Keratinocyte (primary cell): ENCODE results near the gene CPNE7. TPM values are rescaled to one million over a fixed set of nuclear protein-coding genes. Genes with fewer than 3 reads are reported as not detected.

Source experiments
- DNase-seq: peaks from one replicate; pipeline ENCODE4 v3.0.0-alpha.2; 2011; ENCODE audit warnings: low read depth, missing footprints, low spot score
- FAIRE-seq: peaks from 2 replicates; lab custom pipeline; 2011; peaks lifted over from hg19 to GRCh38; lab: Jason Lieb, UNC
- H2AFZ ChIP-seq: 2 replicates; pipeline ENCODE4 v1.6.0; 2012; ENCODE audit warnings: low read length, control low read depth, inconsistent platforms; ENCODE audit not compliant: control insufficient read depth
- H3K27ac ChIP-seq: 2 replicates; pipeline ENCODE4 v1.5.1; 2011; ENCODE audit warnings: low read length; ENCODE audit not compliant: control insufficient read depth, insufficient read depth
- H3K27me3 ChIP-seq: 3 replicates; pipeline ENCODE4 v1.6.0; 2011; ENCODE audit warnings: low read length; ENCODE audit not compliant: control insufficient read depth, insufficient read depth; ENCODE audit errors: extremely low read depth
- H3K36me3 ChIP-seq, 2 experiments: 2 replicates in 1 of 2; 3 replicates in 1 of 2; pipeline ENCODE4 v1.5.1; 2011; ENCODE audit warnings: low read length in 2 of 2, mild to moderate bottlenecking in 1 of 2; ENCODE audit not compliant: control insufficient read depth in 2 of 2, insufficient read depth in 2 of 2; ENCODE audit errors: extremely low read depth in 1 of 2
- H3K4me1 ChIP-seq: 3 replicates; pipeline ENCODE4 v1.5.1; 2011; ENCODE audit warnings: low read length; ENCODE audit not compliant: control insufficient read depth, insufficient read depth; ENCODE audit errors: extremely low read depth
- H3K4me2 ChIP-seq: 3 replicates; pipeline ENCODE4 v1.6.0; 2011; ENCODE audit warnings: low read depth, low read length; ENCODE audit not compliant: control insufficient read depth, insufficient read depth; ENCODE audit errors: extremely low read depth
- H3K4me3 ChIP-seq, 3 experiments: fragments of 200-600 bp in 1 of 3; sonication (generic) in 1 of 3; 2 replicates in 2 of 3; 3 replicates in 1 of 3; pipeline ENCODE4 v1.5.1; 2011 to 2016; ENCODE audit warnings: low read length in 3 of 3, mild to moderate bottlenecking in 3 of 3, control low read depth in 2 of 3, inconsistent platforms in 1 of 3, low read depth in 1 of 3, mixed read lengths in 1 of 3, mixed run types in 1 of 3, moderate library complexity in 1 of 3; ENCODE audit not compliant: control insufficient read depth in 2 of 3, insufficient read depth in 2 of 3; ENCODE audit errors: extremely low read depth in 1 of 3
- H3K79me2 ChIP-seq: 2 replicates; pipeline ENCODE4 v1.6.0; 2012; ENCODE audit warnings: low read length; ENCODE audit not compliant: control insufficient read depth, insufficient read depth
- H3K9ac ChIP-seq: 3 replicates; pipeline ENCODE4 v1.6.0; 2011; ENCODE audit warnings: low read length; ENCODE audit not compliant: control insufficient read depth, insufficient read depth; ENCODE audit errors: extremely low read depth
- H3K9me1 ChIP-seq: 3 replicates; pipeline ENCODE4 v1.6.0; 2011; ENCODE audit warnings: low read length; ENCODE audit not compliant: control insufficient read depth, insufficient read depth; ENCODE audit errors: extremely low read depth
- H3K9me3 ChIP-seq: 2 replicates; pipeline ENCODE4 v1.5.1; 2012; ENCODE audit warnings: low read depth, low read length; ENCODE audit not compliant: control insufficient read depth
- H4K20me1 ChIP-seq: 3 replicates; pipeline ENCODE4 v1.6.0; 2011; ENCODE audit warnings: low read length; ENCODE audit not compliant: control insufficient read depth, insufficient read depth; ENCODE audit errors: extremely low read depth
- EZH2 ChIP-seq: IDR thresholded peaks from one replicate; pipeline ENCODE4 v1.6.1; 2012; ENCODE audit warnings: inconsistent platforms, mild to moderate bottlenecking, low read length, moderate library complexity
- dilution Hi-C: fragments of 300-500 bp; cut with MboI; formaldehyde crosslinking; loops from one replicate; pipeline ENCODE4 v1.7.0; 2020; ENCODE audit warnings: low sequenced_read_pairs; ENCODE audit not compliant: extremely low pct_ligation_motif_present
- polyA plus RNA-seq, 5 experiments: library from polyadenylated mRNA; depleted of rRNA in 3 of 5; stranded (reverse) in 3 of 5; stranded (forward) in 1 of 5; unstranded in 1 of 5; fragments of >200 nt; gene quantifications; 1 replicate in 1 of 5; 2 replicates in 3 of 5; 3 replicates in 1 of 5; pipeline versions ENCODE4 v1.2.1 to v1.2.3, GENCODE V29; 2011 to 2012; ENCODE audit warnings: missing spikeins in 2 of 5, low read depth in 1 of 5, low replicate concordance in 1 of 5
- TF ChIP-seq, protein P1 (sequence below), 3 experiments: IDR thresholded peaks in 1 of 3; conservative IDR thresholded peaks in 1 of 3; optimal IDR thresholded peaks in 1 of 3; 2 replicates in 2 of 3; 3 replicates in 1 of 3; pipeline versions ENCODE3 to v1.5.1; 2011; ENCODE audit warnings: low read length in 3 of 3, mild to moderate bottlenecking in 3 of 3, moderate library complexity in 2 of 3, control low read depth in 1 of 3, inconsistent platforms in 1 of 3; ENCODE audit not compliant: insufficient read depth in 2 of 3; ENCODE audit errors: extremely low read depth in 1 of 3

Gene CPNE7
- polyA plus RNA-seq, 1 donor (not counting 4 experiments of a cell fraction or from before 2014, with no cell fraction given) = 9.1 TPM

DNA sequence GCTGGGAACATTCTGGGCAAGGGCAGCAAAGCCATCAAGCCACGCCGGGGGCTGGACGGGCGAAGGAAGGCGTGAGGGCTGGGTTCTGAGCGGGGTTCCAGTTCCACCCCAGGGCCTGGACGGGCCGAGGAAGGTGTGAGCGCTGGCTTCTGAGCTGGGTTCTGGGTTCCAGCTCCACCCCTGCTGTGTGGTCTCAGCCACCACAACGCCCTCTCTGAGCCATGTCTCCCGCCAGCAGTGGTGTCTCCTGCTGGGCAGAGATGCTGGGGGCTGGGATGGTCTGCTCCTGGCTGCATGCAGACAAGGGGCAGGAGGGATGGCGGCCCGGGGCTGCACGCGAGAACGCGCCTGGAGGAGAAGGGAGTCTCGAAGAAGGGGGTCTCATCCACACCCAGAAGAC is 3.9 kb upstream of the CPNE7 start:
- Histone ChIP-seq H3K9me3 (no peaks in the 10 kb centered on the region), H2AFZ (no peak overlapping the region), H3K4me2 (no peak overlapping the region), H3K4me1 (peaks cover 5% of the 10 kb centered on the region), H3K27ac (no peak overlapping the region), H3K27me3 (peaks cover 26% of the 10 kb centered on the region), H4K20me1 (no peaks in the 10 kb centered on the region), H3K9me1 (no peaks in the 10 kb centered on the region), H3K36me3 (no peaks in the 10 kb centered on the region), H3K9ac (no peak overlapping the region), H3K79me2 (no peaks in the 10 kb centered on the region), H3K4me3 (no peak overlapping the region)
- FAIRE-seq (no peak), DNase-seq (no peak)
- dilution Hi-C loops = no loop called here
- TF ChIP-seq, protein P1, sequence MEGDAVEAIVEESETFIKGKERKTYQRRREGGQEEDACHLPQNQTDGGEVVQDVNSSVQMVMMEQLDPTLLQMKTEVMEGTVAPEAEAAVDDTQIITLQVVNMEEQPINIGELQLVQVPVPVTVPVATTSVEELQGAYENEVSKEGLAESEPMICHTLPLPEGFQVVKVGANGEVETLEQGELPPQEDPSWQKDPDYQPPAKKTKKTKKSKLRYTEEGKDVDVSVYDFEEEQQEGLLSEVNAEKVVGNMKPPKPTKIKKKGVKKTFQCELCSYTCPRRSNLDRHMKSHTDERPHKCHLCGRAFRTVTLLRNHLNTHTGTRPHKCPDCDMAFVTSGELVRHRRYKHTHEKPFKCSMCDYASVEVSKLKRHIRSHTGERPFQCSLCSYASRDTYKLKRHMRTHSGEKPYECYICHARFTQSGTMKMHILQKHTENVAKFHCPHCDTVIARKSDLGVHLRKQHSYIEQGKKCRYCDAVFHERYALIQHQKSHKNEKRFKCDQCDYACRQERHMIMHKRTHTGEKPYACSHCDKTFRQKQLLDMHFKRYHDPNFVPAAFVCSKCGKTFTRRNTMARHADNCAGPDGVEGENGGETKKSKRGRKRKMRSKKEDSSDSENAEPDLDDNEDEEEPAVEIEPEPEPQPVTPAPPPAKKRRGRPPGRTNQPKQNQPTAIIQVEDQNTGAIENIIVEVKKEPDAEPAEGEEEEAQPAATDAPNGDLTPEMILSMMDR (optimal IDR thresholded peaks at IDR 0.05 in 1 of 3, IDR thresholded peaks at IDR 0.05 in 1 of 3, conservative IDR thresholded peaks at IDR 0.05 in 1 of 3; ENCODE audit: extremely low read depth in 1 of 3, insufficient read depth in 2 of 3, low read length in 3 of 3) = no peak
- TF ChIP-seq EZH2 = no peak

DNA sequence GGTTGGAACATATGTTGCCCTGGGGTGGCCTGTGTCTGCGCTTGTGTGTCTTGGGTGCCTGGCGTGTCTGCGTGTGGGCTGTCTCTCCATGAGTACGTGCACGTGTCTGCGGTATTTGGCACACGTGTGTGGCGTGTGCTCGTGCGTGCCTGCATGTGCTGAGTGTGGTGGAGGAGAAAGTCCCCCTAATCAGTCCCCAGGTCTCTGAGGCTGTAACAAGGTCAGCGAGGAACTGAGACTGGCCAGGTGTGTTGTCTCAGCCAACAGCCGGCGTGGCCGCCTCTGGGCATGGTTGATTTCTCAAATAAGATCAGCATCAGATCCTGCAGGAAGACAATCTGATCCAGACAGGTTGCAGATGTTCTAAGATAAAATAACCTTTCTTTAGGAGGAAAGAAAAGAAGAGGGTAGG is 3.5 kb upstream of the CPNE7 start:
- H3K4me2 ChIP-seq = no peak overlapping the region
- H2AFZ ChIP-seq = peak overlapping the region; percentile 15
- H3K9me3 ChIP-seq = no peaks in the 10 kb centered on the region
- H3K79me2 ChIP-seq = no peaks in the 10 kb centered on the region
- peaks cover 5% of the 10 kb centered on the region for H3K4me1 ChIP-seq
- FAIRE-seq (no peak), DNase-seq (no peak)
- H3K9me1 ChIP-seq = no peaks in the 10 kb centered on the region
- H3K36me3 ChIP-seq = no peaks in the 10 kb centered on the region
- H3K27me3 ChIP-seq = peaks cover 26% of the 10 kb centered on the region
- no peaks in the 10 kb centered on the region for H4K20me1 ChIP-seq
- H3K27ac ChIP-seq = no peak overlapping the region
- peak overlapping the region; percentile 37 for H3K9ac ChIP-seq
- TF ChIP-seq, protein P1 (optimal IDR thresholded peaks at IDR 0.05 in 1 of 3, IDR thresholded peaks at IDR 0.05 in 1 of 3, conservative IDR thresholded peaks at IDR 0.05 in 1 of 3; ENCODE audit: extremely low read depth in 1 of 3, insufficient read depth in 2 of 3, low read length in 3 of 3) = no peak
- TF ChIP-seq EZH2 = no peak
- dilution Hi-C loops = no loop called here
- no peak overlapping the region for H3K4me3 ChIP-seq
